LNCaP clone FGC (cell line): ENCODE measurements around the gene SF3B1.

Experiments
- DNase-seq: peaks from one replicate; pipeline ENCODE4 v3.0.0-alpha.2; 2011; ENCODE audit warnings: low read depth
- H3K4me3 ChIP-seq: 2 replicates; pipeline ENCODE4 v1.5.1; 2011; ENCODE audit warnings: mild to moderate bottlenecking, low read depth, low read length, control low read depth
- CTCF ChIP-seq: IDR thresholded peaks from 2 replicates; pipeline ENCODE4 v1.5.1; 2012; ENCODE audit warnings: mild to moderate bottlenecking; ENCODE audit not compliant: control insufficient read depth, insufficient read depth; ENCODE audit errors: extremely low read depth

The SF3B1 gene

DNA sequence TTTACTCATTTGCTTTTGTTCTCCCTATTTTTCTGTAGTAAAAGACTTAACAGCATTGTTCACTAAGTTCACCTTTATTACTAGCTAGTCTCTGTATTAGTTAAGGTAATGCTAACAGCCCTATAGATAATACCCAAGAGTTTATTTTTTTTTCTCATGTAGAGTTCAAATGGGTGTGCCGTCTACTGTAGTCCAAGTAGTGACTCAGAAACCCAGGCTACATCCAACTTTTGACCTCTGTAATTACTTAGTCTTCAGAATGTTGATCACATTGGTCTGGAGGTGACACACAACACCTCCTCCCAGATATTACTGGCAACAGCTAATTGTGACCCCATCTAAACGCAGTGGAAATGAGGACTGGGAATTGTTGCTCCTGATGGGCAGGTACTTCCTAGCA lies 26.2 kb upstream of the SF3B1 start:
- H3K4me3 ChIP-seq = no peak overlapping the region
- no peak for TF ChIP-seq CTCF
- no peak for DNase-seq

GRCh38 chr2:197460649-197461048 lies 25.8 kb upstream of the SF3B1 start:
- no peak for TF ChIP-seq CTCF
- no peak for DNase-seq
- H3K4me3 ChIP-seq = no peak overlapping the region

- no peak for DNase-seq
- peak overlapping the region; percentile 97 for H3K4me3 ChIP-seq
- TF ChIP-seq CTCF = no peak
These were observed 20.6 kb upstream of the SF3B1 start for GRCh38 chr2:197455428-197455827.

- no peak for DNase-seq
- peak overlapping the region; percentile 97 for H3K4me3 ChIP-seq
These were observed 20.1 kb upstream of the SF3B1 start for GRCh38 chr2:197454923-197455322.

GRCh38 chr2:197453914-197454398 lies 19.1 kb upstream of the SF3B1 start:
- TF ChIP-seq CTCF = no peak
- H3K4me3 ChIP-seq = peak overlapping the region; percentile 97
- peak; percentile 78 for DNase-seq

More at GRCh38 chr2:197454923-197455322, 20.1 kb upstream of the SF3B1 start:
- TF ChIP-seq CTCF = no peak

- TF ChIP-seq CTCF = 0 out of 2 replicates have a peak, but pooled peaks have one; percentile 11
- peak; percentile 98 for DNase-seq
- H3K4me3 ChIP-seq = peak within 1 kb of the TSS; percentile 97
These were observed 18.5 kb upstream of the SF3B1 start, which contains the start of gene COQ10B for GRCh38 chr2:197453123-197453913. COQ10B (plus strand) TSS chr2:197453552; CDS start chr2:197453561, 9 bp downstream.
